Measurements from ENCODE around the gene INPP5F. TPM values are rescaled to one million over a fixed set of nuclear protein-coding genes. Genes with fewer than 3 reads are reported as not detected.
A peak's percentile ranks its signal among the peaks of the same experiment; 100 is the strongest.
"Not testable (repeated sequence)": the region's sequence is repeated elsewhere in the genome, so short reads cannot be mapped to it uniquely, and the experiment has no call there.

Gene INPP5F
- total RNA-seq, 1 donor from 2014 or later = 11.5 TPM

- H3K27ac ChIP-seq (ENCODE audit: low read depth, low read length) = no peak overlapping the region
- H3K9ac ChIP-seq (ENCODE audit: low read depth in 1 of 3, low read length in 3 of 3) = no peak overlapping the region
- no peaks in the 10 kb centered on the region for H3K9me3 ChIP-seq (ENCODE audit: control insufficient read depth in 3 of 3, low read length in 3 of 3)
Observed at GRCh38 chr10:119703903-119704508, 21.8 kb upstream of the INPP5F start.

DNA sequence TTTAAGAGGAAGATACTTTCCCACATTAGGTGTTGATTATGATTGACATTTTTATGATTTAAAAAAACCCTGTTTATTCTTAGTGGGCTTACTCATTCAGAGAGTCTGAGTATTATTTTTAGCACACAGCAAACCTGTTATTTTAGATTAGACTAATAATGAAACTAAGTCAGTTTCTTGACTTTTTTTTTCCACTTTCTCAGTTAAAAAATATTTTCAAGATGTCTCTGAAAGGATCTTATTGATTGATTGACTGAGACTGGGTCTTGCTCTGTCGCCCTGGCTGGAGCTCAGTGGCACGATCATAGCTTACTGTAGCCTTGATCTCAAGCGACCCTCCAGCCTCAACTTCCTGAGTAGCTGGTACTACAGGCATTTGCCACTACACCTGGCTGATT is 20.4 kb upstream of the INPP5F start:
- Histone ChIP-seq H3K27ac (ENCODE audit: low read depth, low read length) (no peak overlapping the region), H3K36me3 (ENCODE audit: control insufficient read depth in 3 of 3, insufficient read depth in 3 of 3, low read length in 3 of 3) (no peaks in the 10 kb centered on the region), H3K4me1 (ENCODE audit: control insufficient read depth in 3 of 3, insufficient read depth in 3 of 3, low read length in 3 of 3) (no peaks in the 10 kb centered on the region), H3K4me3 (ENCODE audit: low read length in 3 of 3) (no peak overlapping the region), H3K27me3 (ENCODE audit: control insufficient read depth in 3 of 3, insufficient read depth in 3 of 3, low read length in 3 of 3) (no peaks in the 10 kb centered on the region), H3K9ac (ENCODE audit: low read depth in 1 of 3, low read length in 3 of 3) (no peak overlapping the region), H3K9me3 (ENCODE audit: control insufficient read depth in 3 of 3, low read length in 3 of 3) (no peaks in the 10 kb centered on the region)

More at GRCh38 chr10:119703903-119704508, 21.8 kb upstream of the INPP5F start:
- Histone ChIP-seq H3K36me3 (ENCODE audit: control insufficient read depth in 3 of 3, insufficient read depth in 3 of 3, low read length in 3 of 3) (no peaks in the 10 kb centered on the region), H3K4me1 (ENCODE audit: control insufficient read depth in 3 of 3, insufficient read depth in 3 of 3, low read length in 3 of 3) (no peaks in the 10 kb centered on the region), H3K27me3 (ENCODE audit: control insufficient read depth in 3 of 3, insufficient read depth in 3 of 3, low read length in 3 of 3) (no peaks in the 10 kb centered on the region), H3K4me3 (ENCODE audit: low read length in 3 of 3) (no peak overlapping the region)

GRCh38 chr10:119706521-119707278 is 19.1 kb upstream of the INPP5F start:
- Histone ChIP-seq H3K27me3 (ENCODE audit: control insufficient read depth in 3 of 3, insufficient read depth in 3 of 3, low read length in 3 of 3) (no peaks in the 10 kb centered on the region), H3K9ac (ENCODE audit: low read depth in 1 of 3, low read length in 3 of 3) (no peak overlapping the region), H3K36me3 (ENCODE audit: control insufficient read depth in 3 of 3, insufficient read depth in 3 of 3, low read length in 3 of 3) (no peaks in the 10 kb centered on the region), H3K4me3 (ENCODE audit: low read length in 3 of 3) (no peak overlapping the region), H3K4me1 (ENCODE audit: control insufficient read depth in 3 of 3, insufficient read depth in 3 of 3, low read length in 3 of 3) (no peaks in the 10 kb centered on the region), H3K9me3 (ENCODE audit: control insufficient read depth in 3 of 3, low read length in 3 of 3) (no peaks in the 10 kb centered on the region), H3K27ac (ENCODE audit: low read depth, low read length) (no peak overlapping the region)

GRCh38 chr10:119707331-119707730 is 18.5 kb upstream of the INPP5F start:
- H3K4me1 ChIP-seq (ENCODE audit: control insufficient read depth in 3 of 3, insufficient read depth in 3 of 3, low read length in 3 of 3); H3K36me3 ChIP-seq (ENCODE audit: control insufficient read depth in 3 of 3, insufficient read depth in 3 of 3, low read length in 3 of 3); H3K27ac ChIP-seq (ENCODE audit: low read depth, low read length); H3K9ac ChIP-seq (ENCODE audit: low read depth in 1 of 3, low read length in 3 of 3); H3K9me3 ChIP-seq (ENCODE audit: control insufficient read depth in 3 of 3, low read length in 3 of 3); H3K4me3 ChIP-seq (ENCODE audit: low read length in 3 of 3); H3K27me3 ChIP-seq (ENCODE audit: control insufficient read depth in 3 of 3, insufficient read depth in 3 of 3, low read length in 3 of 3): not testable (repeated sequence)

GRCh38 chr10:119710935-119711334 is 14.9 kb upstream of the INPP5F start:
- H3K9ac ChIP-seq (ENCODE audit: low read depth in 1 of 3, low read length in 3 of 3); H3K27me3 ChIP-seq (ENCODE audit: control insufficient read depth in 3 of 3, insufficient read depth in 3 of 3, low read length in 3 of 3); H3K4me3 ChIP-seq (ENCODE audit: low read length in 3 of 3); H3K27ac ChIP-seq (ENCODE audit: low read depth, low read length); H3K36me3 ChIP-seq (ENCODE audit: control insufficient read depth in 3 of 3, insufficient read depth in 3 of 3, low read length in 3 of 3); H3K9me3 ChIP-seq (ENCODE audit: control insufficient read depth in 3 of 3, low read length in 3 of 3): not testable (repeated sequence)
- H3K4me1 ChIP-seq (ENCODE audit: control insufficient read depth in 3 of 3, insufficient read depth in 3 of 3, low read length in 3 of 3) = peaks cover 7 to 12% (median 11%) of the 10 kb centered on the region in 3 donors

DNA sequence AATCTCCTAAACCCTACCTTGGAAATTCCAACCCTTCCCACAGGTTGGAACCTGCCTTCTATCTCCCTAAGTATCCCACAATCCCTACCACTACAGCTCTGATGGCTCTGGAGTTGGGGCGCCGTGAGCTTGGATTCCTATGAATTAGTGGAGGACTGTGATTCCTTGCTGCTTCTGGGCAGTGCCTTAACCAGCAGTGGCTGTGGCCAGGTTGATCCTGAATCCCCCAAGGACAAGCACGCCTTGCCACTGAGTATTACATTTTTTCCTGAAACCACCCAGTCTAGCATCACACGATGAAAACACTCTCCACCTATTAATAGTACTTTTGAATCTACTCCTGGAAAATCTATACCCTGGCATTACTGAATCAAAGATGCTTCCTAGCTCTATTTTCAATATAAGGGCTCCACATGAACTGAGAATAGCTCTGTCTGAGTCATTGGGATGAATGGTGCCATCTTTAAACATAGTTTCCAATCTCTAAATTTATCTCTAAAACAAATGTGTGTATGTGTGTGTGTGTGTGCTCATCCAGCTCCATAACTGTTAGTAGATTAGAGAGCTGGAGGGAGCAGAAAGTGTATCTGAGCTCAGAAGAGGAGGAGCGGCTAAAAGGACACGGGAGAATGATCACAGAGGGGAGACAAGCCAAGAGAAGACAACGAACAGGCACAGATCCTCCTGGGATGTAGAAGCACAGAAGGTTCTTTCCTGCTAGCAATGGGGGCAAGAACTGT is 11.9 kb upstream of the INPP5F start:
- no peaks in the 10 kb centered on the region for H3K36me3 ChIP-seq (ENCODE audit: control insufficient read depth in 3 of 3, insufficient read depth in 3 of 3, low read length in 3 of 3)
- peaks cover 7 to 14% (median 11%) of the 10 kb centered on the region in 3 donors for H3K4me1 ChIP-seq (ENCODE audit: control insufficient read depth in 3 of 3, insufficient read depth in 3 of 3, low read length in 3 of 3)
- peak overlapping the region; percentile 77 for H3K27ac ChIP-seq (ENCODE audit: low read depth, low read length)
- H3K4me3 ChIP-seq (ENCODE audit: low read length in 3 of 3) = no peak overlapping the region
- H3K27me3 ChIP-seq (ENCODE audit: control insufficient read depth in 3 of 3, insufficient read depth in 3 of 3, low read length in 3 of 3) = no peaks in the 10 kb centered on the region
- no peak overlapping the region for H3K9ac ChIP-seq (ENCODE audit: low read depth in 1 of 3, low read length in 3 of 3)
- no peaks in the 10 kb centered on the region for H3K9me3 ChIP-seq (ENCODE audit: control insufficient read depth in 3 of 3, low read length in 3 of 3)

GRCh38 chr10:119714484-119714816 is 11.4 kb upstream of the INPP5F start:
- H3K9me3 ChIP-seq (ENCODE audit: control insufficient read depth in 3 of 3, low read length in 3 of 3) = no peaks in the 10 kb centered on the region
- no peak overlapping the region for H3K4me3 ChIP-seq (ENCODE audit: low read length in 3 of 3)
- H3K36me3 ChIP-seq (ENCODE audit: control insufficient read depth in 3 of 3, insufficient read depth in 3 of 3, low read length in 3 of 3) = no peaks in the 10 kb centered on the region
- no peaks in the 10 kb centered on the region for H3K27me3 ChIP-seq (ENCODE audit: control insufficient read depth in 3 of 3, insufficient read depth in 3 of 3, low read length in 3 of 3)
- H3K4me1 ChIP-seq (ENCODE audit: control insufficient read depth in 3 of 3, insufficient read depth in 3 of 3, low read length in 3 of 3) = peaks cover 7 to 14% (median 11%) of the 10 kb centered on the region in 3 donors
- no peak overlapping the region for H3K9ac ChIP-seq (ENCODE audit: low read depth in 1 of 3, low read length in 3 of 3)
- H3K27ac ChIP-seq (ENCODE audit: low read depth, low read length) = peak overlapping the region; percentile 77

- H3K27ac ChIP-seq (ENCODE audit: low read depth, low read length) = no peak overlapping the region
- H3K36me3 ChIP-seq (ENCODE audit: control insufficient read depth in 3 of 3, insufficient read depth in 3 of 3, low read length in 3 of 3) = no peaks in the 10 kb centered on the region
- no peaks in the 10 kb centered on the region for H3K9me3 ChIP-seq (ENCODE audit: control insufficient read depth in 3 of 3, low read length in 3 of 3)
- H3K27me3 ChIP-seq (ENCODE audit: control insufficient read depth in 3 of 3, insufficient read depth in 3 of 3, low read length in 3 of 3) = no peaks in the 10 kb centered on the region
- H3K4me3 ChIP-seq (ENCODE audit: low read length in 3 of 3) = no peak overlapping the region
- peak overlapping the region in 1 of 3 donors; percentile 27 for H3K9ac ChIP-seq (ENCODE audit: low read depth in 1 of 3, low read length in 3 of 3)
- peaks cover 7 to 14% (median 11%) of the 10 kb centered on the region in 3 donors for H3K4me1 ChIP-seq (ENCODE audit: control insufficient read depth in 3 of 3, insufficient read depth in 3 of 3, low read length in 3 of 3)
Observed at GRCh38 chr10:119715628-119716505, 10.0 kb upstream of the INPP5F start.

GRCh38 chr10:119723161-119723560 is 2.7 kb upstream of the INPP5F start:
- Histone ChIP-seq H3K9ac (ENCODE audit: low read depth in 1 of 3, low read length in 3 of 3) (no peak overlapping the region), H3K36me3 (ENCODE audit: control insufficient read depth in 3 of 3, insufficient read depth in 3 of 3, low read length in 3 of 3) (no peaks in the 10 kb centered on the region), H3K4me1 (ENCODE audit: control insufficient read depth in 3 of 3, insufficient read depth in 3 of 3, low read length in 3 of 3) (peaks cover 18 to 25% (median 21%) of the 10 kb centered on the region in 3 donors), H3K27ac (ENCODE audit: low read depth, low read length) (no peak overlapping the region), H3K27me3 (ENCODE audit: control insufficient read depth in 3 of 3, insufficient read depth in 3 of 3, low read length in 3 of 3) (no peaks in the 10 kb centered on the region), H3K4me3 (ENCODE audit: low read length in 3 of 3) (no peak overlapping the region), H3K9me3 (ENCODE audit: control insufficient read depth in 3 of 3, low read length in 3 of 3) (no peaks in the 10 kb centered on the region)
